K562 (cell line): ENCODE results near the gene DENND1A. TPM values are rescaled to one million over a fixed set of nuclear protein-coding genes. Genes with fewer than 3 reads are reported as not detected.

Source experiments
- ATAC-seq: fragments of 200-7000 bp; cut with Tn5 transposase; 3 replicates; pipeline ENCODE4 v1.9.1; 2020; ENCODE audit warnings: moderate library complexity
- BruUV-seq: library from RNA; stranded (reverse); fragments of 400-500 nt; replicated peaks from 2 replicates; lab custom pipeline; 2021; lab: Mats Ljungman, UMichigan
- CTCF ChIA-PET: fragments of 300-600 bp; formaldehyde crosslinking; extraction: SDS; loops from one replicate; lab custom pipeline; 2021; ENCODE audit warnings: low intra/inter-chr PET ratio; lab: Yijun Ruan, JAX
- POLR2A ChIA-PET: fragments of 300-600, 350-650 bp; sonication (Branson Sonifier 250); formaldehyde crosslinking; extraction: SDS; loops from one replicate; lab custom pipeline; 2021; ENCODE audit warnings: antibody characterized with exemption, inconsistent platforms; lab: Yijun Ruan, JAX
- DNase-seq, 4 experiments: peaks; one replicate each; pipeline versions ENCODE4 v3.0.0 to v3.0.0-alpha.2; 2011 to 2018; ENCODE audit warnings: low spot score in 3 of 4, mixed read lengths in 3 of 4; ENCODE audit errors: extremely low read depth in 1 of 4
- FAIRE-seq: peaks from 2 replicates; lab custom pipeline; 2011; peaks lifted over from hg19 to GRCh38; lab: Jason Lieb, UNC
- H2AFZ ChIP-seq: 2 replicates; pipeline ENCODE4 v1.6.0; 2011; ENCODE audit warnings: low read depth, low read length, control low read depth, inconsistent platforms
- H3K27ac ChIP-seq: fragments of 200-600 bp; 3 replicates; pipeline ENCODE4 v1.8.0; 2011; ENCODE audit warnings: low read depth, mild to moderate bottlenecking, control low read depth, inconsistent platforms, low read length, moderate library complexity, mixed read lengths; ENCODE audit errors: extremely low read depth
- H3K27me3 ChIP-seq, 2 experiments: fragments of 300-600 bp in 1 of 2; 2 replicates in 1 of 2; 3 replicates in 1 of 2; pipeline versions ENCODE4 v1.6.0 to v1.8.0; 2011; ENCODE audit warnings: inconsistent platforms in 2 of 2, low read length in 2 of 2, mild to moderate bottlenecking in 1 of 2, mixed read lengths in 1 of 2, moderate library complexity in 1 of 2; ENCODE audit not compliant: control insufficient read depth in 2 of 2, insufficient read depth in 2 of 2
- H3K36me3 ChIP-seq: fragments of 300-600 bp; 3 replicates; pipeline ENCODE4 v1.8.0; 2011; ENCODE audit warnings: mild to moderate bottlenecking, low read length, inconsistent platforms; ENCODE audit not compliant: control insufficient read depth, insufficient read depth
- H3K4me1 ChIP-seq, 2 experiments: fragments of 200-600 bp in 1 of 2; replicated peaks in 1 of 2; 2 replicates in 1 of 2; 3 replicates in 1 of 2; pipeline versions ENCODE4 v1.5.1 to v1.8.0; 2011; ENCODE audit warnings: inconsistent platforms in 2 of 2, low read length in 2 of 2, mild to moderate bottlenecking in 1 of 2, mixed read lengths in 1 of 2, moderate library complexity in 1 of 2; ENCODE audit not compliant: control insufficient read depth in 2 of 2, insufficient read depth in 2 of 2
- H3K4me2 ChIP-seq: 2 replicates; pipeline ENCODE4 v1.6.1; 2011; ENCODE audit warnings: low read length, control low read depth, inconsistent platforms, mixed read lengths; ENCODE audit not compliant: insufficient read depth
- H3K4me3 ChIP-seq: fragments of 200-600 bp; sonication (generic), shearing (Covaris generic); 2 replicates; pipeline ENCODE4 v1.5.1; 2016; ENCODE audit warnings: control low read depth, inconsistent platforms
- H3K79me2 ChIP-seq: fragments of 200-600 bp; 3 replicates; pipeline ENCODE4 v1.8.0; 2011; ENCODE audit warnings: low read length, inconsistent platforms; ENCODE audit not compliant: control insufficient read depth, insufficient read depth
- H3K9ac ChIP-seq, 2 experiments: 2 replicates each; pipeline versions ENCODE4 v1.6.0 to v1.6.1; 2011; ENCODE audit warnings: low read depth in 2 of 2, low read length in 2 of 2, control low read depth in 1 of 2, inconsistent platforms in 1 of 2, mild to moderate bottlenecking in 1 of 2, mixed read lengths in 1 of 2; ENCODE audit not compliant: insufficient read depth in 1 of 2
- H3K9me1 ChIP-seq: one replicate; pipeline ENCODE4 v1.6.0; 2011; ENCODE audit warnings: inconsistent platforms, mild to moderate bottlenecking, low read length, moderate library complexity; ENCODE audit not compliant: control insufficient read depth, insufficient read depth
- H3K9me3 ChIP-seq: replicated peaks from 2 replicates; pipeline ENCODE4 v1.5.1; 2011; ENCODE audit warnings: low read depth, low read length, inconsistent platforms; ENCODE audit not compliant: control insufficient read depth, insufficient read depth
- H4K20me1 ChIP-seq: replicated peaks from 2 replicates; pipeline ENCODE4 v1.6.1; 2011; ENCODE audit warnings: low read length, inconsistent platforms, mixed read lengths; ENCODE audit not compliant: control insufficient read depth, insufficient read depth
- AFF1 ChIP-seq, 2 experiments: fragments of 450-650 bp; IDR thresholded peaks; 2 replicates each; pipeline ENCODE4 v1.6.1; 2018; ENCODE audit warnings: mild to moderate bottlenecking in 2 of 2, low read depth in 1 of 2; ENCODE audit not compliant: partially characterized antibody in 2 of 2
- BACH1 ChIP-seq: fragments of 200-800 bp; sonication (Bioruptor generic); IDR thresholded peaks from 2 replicates; pipeline ENCODE4 v1.6.1; 2016; ENCODE audit warnings: missing genetic modification characterization, missing compliant biosample characterization
- CHD2 ChIP-seq: IDR thresholded peaks from 2 replicates; pipeline ENCODE4 v1.6.1; 2011; ENCODE audit warnings: low read depth, low read length
- ESRRB ChIP-seq: fragments of 250-450 bp; sonication (Bioruptor Pico); IDR thresholded peaks from 2 replicates; pipeline ENCODE4 v1.5.0; 2020; ENCODE audit warnings: mild to moderate bottlenecking, moderate library complexity, borderline replicate concordance
- FOXA1 ChIP-seq: fragments of 450-650 bp; IDR thresholded peaks from 2 replicates; pipeline ENCODE4 v1.6.1; 2016; ENCODE audit warnings: mild to moderate bottlenecking, borderline replicate concordance
- FOXK1 ChIP-seq: sonication (generic); formaldehyde crosslinking; IDR thresholded peaks from 2 replicates; pipeline ENCODE4 v1.8.0; 2022; ENCODE audit warnings: missing genetic modification reagents, mild to moderate bottlenecking, borderline replicate concordance
- NKRF ChIP-seq: fragments of 450-650 bp; IDR thresholded peaks from 2 replicates; pipeline ENCODE4 v1.6.1; 2016; ENCODE audit warnings: borderline replicate concordance
- NRF1 ChIP-seq, 2 experiments: fragments of 450-650 bp; IDR thresholded peaks in 1 of 2; conservative IDR thresholded peaks in 1 of 2; 2 replicates each; pipeline ENCODE4 v1.6.1; 2014; ENCODE audit warnings: mild to moderate bottlenecking in 2 of 2
- RBM22 ChIP-seq: fragments of 200-400 bp; formaldehyde crosslinking; IDR thresholded peaks from 2 replicates; pipeline ENCODE4 v1.6.1; 2018; ENCODE audit warnings: low read length, low read depth; ENCODE audit not compliant: poor library complexity, severe bottlenecking
- RFX1 ChIP-seq: fragments of 450-650 bp; IDR thresholded peaks from 2 replicates; pipeline ENCODE4 v1.6.1; 2016; ENCODE audit warnings: mild to moderate bottlenecking, moderate library complexity
- SAFB ChIP-seq: fragments of 200-400 bp; formaldehyde crosslinking; IDR thresholded peaks from 2 replicates; pipeline ENCODE4 v1.6.1; 2017; ENCODE audit warnings: low read depth, low read length, borderline replicate concordance
- SIRT6 ChIP-seq: IDR thresholded peaks from one replicate; pipeline ENCODE4 v1.6.1; 2012; ENCODE audit warnings: low read depth, mild to moderate bottlenecking, control low read depth, inconsistent platforms, low read length, moderate library complexity
- SPI1 ChIP-seq: IDR thresholded peaks from 2 replicates; pipeline ENCODE4 v1.6.1; 2011; ENCODE audit warnings: low read depth, low read length, control low read depth, borderline replicate concordance
- ZEB2 ChIP-seq: fragments of 450-650 bp; IDR thresholded peaks from 2 replicates; pipeline ENCODE4 v1.6.1; 2016
- ZNF124 ChIP-seq: sonication (generic); formaldehyde crosslinking; IDR thresholded peaks from 2 replicates; pipeline ENCODE4 v1.8.1; 2022; ENCODE audit warnings: missing genetic modification reagents
- ZNF561 ChIP-seq: fragments of 450-650 bp; formaldehyde crosslinking; conservative IDR thresholded peaks from 2 replicates; pipeline ENCODE4 v1.4.0; 2020; ENCODE audit warnings: mild to moderate bottlenecking, moderate library complexity
- WGBS: fragments of 100-300 bp; shearing (Covaris generic); methylation state at CpG from one replicate; pipeline ENCODE4 v1.1.6; 2016; ENCODE audit warnings: low coverage, mixed read lengths; ENCODE audit not compliant: insufficient coverage; ENCODE audit errors: missing lambda C conversion rate; 5-methylcytosine and 5-hydroxymethylcytosine counted together
- in situ Hi-C: fragments of 300-500 bp; cut with MboI; formaldehyde crosslinking; loops from 4 replicates; pipeline ENCODE4 v1.15.0; 2018; ENCODE audit warnings: inconsistent platforms, mixed read lengths
- intact Hi-C: fragments of 100-400 bp; cut with micrococcal nuclease; formaldehyde crosslinking; loops from 2 replicates; pipeline ENCODE4 v1.14.2; 2022
- polyA plus RNA-seq, 8 experiments: library from polyadenylated mRNA; depleted of rRNA in 4 of 8; stranded (reverse) in 5 of 8; unstranded in 3 of 8; fragments of >200 nt; fragmentation: Nextera tagmentation in 2 of 8; fragmentation: Illumina TruSeq in 1 of 8; extraction: Ambion mirVana in 2 of 8; extraction: Trizol in 1 of 8; gene quantifications; 2 replicates each; pipeline versions ENCODE4 v1.2.1 to v1.2.3, GENCODE V29; 2011 to 2014; ENCODE audit warnings: inconsistent platforms in 1 of 8, missing spikeins in 1 of 8
- total RNA-seq, 7 experiments: library from RNA; depleted of rRNA in 6 of 7; stranded (reverse); fragments of >200 nt in 6 of 7; fragmentation: Illumina TruSeq in 2 of 7; extraction: Trizol in 2 of 7; gene quantifications; 2 replicates each; pipeline versions ENCODE4 v1.2.1 to v1.2.3, GENCODE V29; 2011 to 2021; ENCODE audit warnings: low replicate concordance in 1 of 7
- TF ChIP-seq, protein P1 (sequence below): fragments of 450-650 bp; formaldehyde crosslinking; IDR thresholded peaks from 2 replicates; pipeline ENCODE4 v1.4.0; 2020; ENCODE audit warnings: mild to moderate bottlenecking, moderate library complexity

Gene DENND1A
- total and polyA plus RNA-seq, 9 of the 15 experiments (the other 6 are each of a cell fraction or from before 2014, with no cell fraction given) = 7.6 to 29.5 (median 15.7) TPM

DNA sequence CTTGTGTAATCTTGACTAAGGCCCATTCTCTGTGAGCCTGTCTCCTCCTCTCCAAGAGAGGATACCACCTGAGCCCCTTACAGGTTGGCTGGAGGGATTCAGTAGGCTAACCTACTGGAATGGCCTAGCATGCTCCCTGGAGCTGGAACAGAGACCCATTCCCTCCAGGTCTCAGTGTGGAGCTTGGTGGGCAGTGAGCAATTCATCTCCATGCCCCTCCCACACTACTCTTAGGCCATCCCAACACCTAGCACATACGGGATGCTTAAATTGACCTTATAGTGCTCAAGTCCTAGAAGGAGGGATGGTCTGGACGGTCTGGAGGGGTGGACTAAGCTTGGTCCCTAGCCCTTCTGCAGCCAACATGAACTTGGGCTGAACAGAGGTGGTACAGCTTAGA lies 498.3 kb downstream of the DENND1A start:
- no peak overlapping the region for H2AFZ ChIP-seq
- H3K27me3 ChIP-seq = no peaks in the 10 kb centered on the region
- no peaks in the 10 kb centered on the region for H3K9me3 ChIP-seq
- no TSS peak for BruUV-seq
- CTCF ChIA-PET = no interaction called here
- intact Hi-C loops = no loop called here
- H3K4me1 ChIP-seq = peaks cover 0 to 2% of the 10 kb centered on the region in 2 experiments; a peak in 3 of 5 replicates
- ATAC-seq (no peak), DNase-seq (no peak), FAIRE-seq (no peak)
- H3K4me2 ChIP-seq = no peak overlapping the region
- in situ Hi-C loops = no loop called here
- POLR2A ChIA-PET = interaction anchor here (1.2 kb wide), 1 partner anchor 28 kb away, joined by 4 read pairs; no protein-coding TSS in a partner anchor
- WGBS = 22% methylated on average over 2 of the region's 2 CpGs
- no peaks in the 10 kb centered on the region for H3K9me1 ChIP-seq
- H3K79me2 ChIP-seq = no peaks in the 10 kb centered on the region
- no peaks in the 10 kb centered on the region; the same call in 1 of the 2 replicates for H4K20me1 ChIP-seq
- H3K36me3 ChIP-seq = no peaks in the 10 kb centered on the region
- H3K4me3 ChIP-seq = no peak overlapping the region
- H3K9ac ChIP-seq = no peak overlapping the region
- no peak overlapping the region for H3K27ac ChIP-seq
- TF ChIP-seq RFX1 (no peak), SIRT6 (no peak), NKRF (no peak), SPI1 (no peak), FOXA1 (no peak), ZNF561 (CRISPR knock-in tag) (no peak), AFF1 (IDR thresholded peaks at IDR 0.05; ENCODE audit: low read depth in 1 of 2, partially characterized antibody in 2 of 2) (no peak), CHD2 (no peak), NRF1 (conservative IDR thresholded peaks at IDR 0.05 in 1 of 2, IDR thresholded peaks at IDR 0.05 in 1 of 2) (no peak), FOXK1 (CRISPR knock-in tag) (no peak), ZEB2 (no peak), ZNF124 (CRISPR knock-in tag) (no peak), RBM22 (no peak), BACH1 (tag) (no peak), SAFB (no peak), ESRRB (no peak)
- TF ChIP-seq, protein P1, sequence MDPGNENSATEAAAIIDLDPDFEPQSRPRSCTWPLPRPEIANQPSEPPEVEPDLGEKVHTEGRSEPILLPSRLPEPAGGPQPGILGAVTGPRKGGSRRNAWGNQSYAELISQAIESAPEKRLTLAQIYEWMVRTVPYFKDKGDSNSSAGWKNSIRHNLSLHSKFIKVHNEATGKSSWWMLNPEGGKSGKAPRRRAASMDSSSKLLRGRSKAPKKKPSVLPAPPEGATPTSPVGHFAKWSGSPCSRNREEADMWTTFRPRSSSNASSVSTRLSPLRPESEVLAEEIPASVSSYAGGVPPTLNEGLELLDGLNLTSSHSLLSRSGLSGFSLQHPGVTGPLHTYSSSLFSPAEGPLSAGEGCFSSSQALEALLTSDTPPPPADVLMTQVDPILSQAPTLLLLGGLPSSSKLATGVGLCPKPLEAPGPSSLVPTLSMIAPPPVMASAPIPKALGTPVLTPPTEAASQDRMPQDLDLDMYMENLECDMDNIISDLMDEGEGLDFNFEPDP = no peak
